Ovary (tissue), 3 donors: ENCODE data around the gene HIVEP3.

Experiments used
- EP300 ChIP-seq: sonication (generic); formaldehyde crosslinking; IDR thresholded peaks from one replicate; pipeline ENCODE4 v1.6.1; 2017; ENCODE audit warnings: antibody characterized with exemption
- TF ChIP-seq, protein P1 (sequence below), 3 donors: fragments of 450-650 bp in 2 of 3; fragments of 200-600 bp in 1 of 3; IDR thresholded peaks; one replicate each; pipeline versions ENCODE4 v1.5.1 to v1.8.0; 2016 to 2022; ENCODE audit warnings: antibody characterized with exemption in 3 of 3, mild to moderate bottlenecking in 1 of 3
- donor health status: DM: no; HTN: no; CAD: no.

- TF ChIP-seq, protein P1, sequence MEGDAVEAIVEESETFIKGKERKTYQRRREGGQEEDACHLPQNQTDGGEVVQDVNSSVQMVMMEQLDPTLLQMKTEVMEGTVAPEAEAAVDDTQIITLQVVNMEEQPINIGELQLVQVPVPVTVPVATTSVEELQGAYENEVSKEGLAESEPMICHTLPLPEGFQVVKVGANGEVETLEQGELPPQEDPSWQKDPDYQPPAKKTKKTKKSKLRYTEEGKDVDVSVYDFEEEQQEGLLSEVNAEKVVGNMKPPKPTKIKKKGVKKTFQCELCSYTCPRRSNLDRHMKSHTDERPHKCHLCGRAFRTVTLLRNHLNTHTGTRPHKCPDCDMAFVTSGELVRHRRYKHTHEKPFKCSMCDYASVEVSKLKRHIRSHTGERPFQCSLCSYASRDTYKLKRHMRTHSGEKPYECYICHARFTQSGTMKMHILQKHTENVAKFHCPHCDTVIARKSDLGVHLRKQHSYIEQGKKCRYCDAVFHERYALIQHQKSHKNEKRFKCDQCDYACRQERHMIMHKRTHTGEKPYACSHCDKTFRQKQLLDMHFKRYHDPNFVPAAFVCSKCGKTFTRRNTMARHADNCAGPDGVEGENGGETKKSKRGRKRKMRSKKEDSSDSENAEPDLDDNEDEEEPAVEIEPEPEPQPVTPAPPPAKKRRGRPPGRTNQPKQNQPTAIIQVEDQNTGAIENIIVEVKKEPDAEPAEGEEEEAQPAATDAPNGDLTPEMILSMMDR (IDR thresholded peaks at IDR 0.05) = no peak
- TF ChIP-seq EP300 = no peak
Measured at GRCh38 chr1:41568204-41568603, 350.5 kb downstream of the HIVEP3 start.
